Activated effector memory CD4-positive, alpha-beta T cell treated with Interleukin-2 at 50 U/mL for 16 hours (primary cell): ENCODE results near the gene TNK1.
A peak's percentile ranks its signal among the peaks of the same experiment; 100 is the strongest.

Source experiments
- DNase-seq: peaks from one replicate; pipeline ENCODE4 v3.0.0-alpha.2; 2020

TNK1 gene

DNA sequence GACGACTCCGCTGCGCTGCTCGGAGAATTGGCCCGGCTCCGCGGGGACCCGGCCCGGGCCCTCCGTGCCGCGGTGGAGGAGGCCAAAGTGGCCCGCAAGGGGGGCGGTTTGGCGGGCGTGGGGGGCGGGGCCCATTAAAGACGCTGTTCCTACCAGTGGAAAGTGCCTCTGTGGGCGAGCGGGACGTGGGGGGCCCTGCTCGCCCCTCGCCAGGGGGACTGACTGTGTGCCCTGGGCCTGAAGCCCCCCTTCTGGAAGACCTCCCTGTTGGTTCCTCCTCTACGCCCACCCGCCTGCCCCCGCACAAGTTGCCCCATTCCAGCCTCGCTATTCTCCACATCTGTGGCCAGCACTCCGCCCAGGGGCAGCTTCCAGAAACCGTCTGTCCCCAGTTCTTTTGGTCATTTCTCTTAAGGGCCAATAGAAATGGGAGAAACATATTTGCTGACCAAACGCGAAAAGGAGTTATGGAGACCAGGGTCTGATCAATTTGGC, 56.5 kb downstream of the TNK1 start:
- DNase-seq = no peak

DNA sequence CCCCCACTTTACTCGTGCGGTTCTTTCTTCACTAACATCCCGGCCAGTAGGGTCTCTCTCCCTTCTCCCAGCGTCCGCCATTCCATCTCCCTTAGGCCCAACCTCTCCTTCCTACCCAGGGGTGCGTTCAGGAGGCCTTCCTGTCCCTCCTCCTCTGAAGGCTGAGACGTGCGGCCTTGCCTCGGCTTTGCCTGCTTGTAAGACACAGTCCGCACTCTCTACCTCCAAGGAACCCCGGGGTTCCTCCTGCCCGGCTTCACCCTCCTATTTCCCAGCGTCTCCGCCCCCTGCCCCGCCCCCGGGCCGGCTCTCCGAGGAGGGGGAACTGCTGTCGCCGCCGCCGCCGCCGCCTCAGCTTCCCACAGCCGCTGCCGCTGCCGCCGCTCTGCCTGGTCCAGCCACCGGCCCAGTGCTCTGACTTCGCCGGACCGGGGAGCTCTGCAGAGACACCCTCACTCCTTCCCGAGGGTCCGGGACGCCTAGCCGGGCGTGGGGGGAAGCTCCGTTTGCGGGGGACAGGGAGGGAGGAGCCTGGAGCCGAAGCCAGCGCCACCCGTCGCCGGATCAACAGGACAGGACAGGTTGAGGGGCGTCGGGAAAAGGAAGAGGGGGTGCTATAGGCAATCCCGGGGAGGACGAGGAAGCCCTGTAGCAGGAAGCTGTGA, 57.2 kb downstream of the TNK1 start:
- peak; percentile 23 for DNase-seq

DNA sequence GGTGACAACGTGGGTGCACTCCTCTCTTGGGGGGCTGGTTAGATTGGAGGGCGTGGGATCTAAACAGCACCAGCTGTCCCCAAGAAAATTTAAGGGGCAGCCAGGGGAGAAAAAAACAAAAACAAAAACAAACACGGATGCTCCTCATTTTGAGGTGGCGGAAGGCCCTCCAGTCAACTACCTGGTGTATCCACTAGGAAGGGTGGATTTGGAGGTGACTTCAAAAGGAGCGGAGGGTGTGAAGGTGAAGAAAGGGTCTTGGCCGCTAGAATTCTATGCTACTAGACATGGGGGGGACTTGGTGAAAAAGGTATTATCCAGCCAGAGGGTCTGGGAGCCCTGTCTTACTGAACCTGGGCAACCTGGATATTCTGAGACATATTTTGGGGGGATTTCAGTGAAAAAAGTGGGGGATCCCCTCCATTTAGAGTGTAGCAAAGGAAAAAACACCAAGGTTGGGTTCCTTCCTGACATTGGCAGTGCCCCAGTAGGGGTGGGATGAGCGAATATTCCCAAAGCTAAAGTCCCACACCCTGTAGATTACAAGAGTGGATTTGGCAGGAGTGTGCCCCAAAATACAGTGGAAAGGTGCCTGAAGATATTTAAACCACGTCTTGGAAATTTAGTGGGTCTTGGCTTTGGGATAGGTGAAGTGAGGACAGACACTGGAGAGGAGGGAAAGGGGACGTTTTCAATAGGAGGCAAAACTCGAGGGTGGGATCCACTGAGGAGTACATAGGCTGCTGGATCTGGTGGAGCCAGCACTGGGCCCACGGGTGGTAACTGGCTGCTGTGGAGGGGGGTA, 58.0 kb downstream of the TNK1 start:
- no peak for DNase-seq
